SK-N-SH (cell line): ENCODE results near the gene SH3GL2. TPM values are rescaled to one million over a fixed set of nuclear protein-coding genes. Genes with fewer than 3 reads are reported as not detected.

Experiments
- CTCF ChIA-PET: fragments of 300-600, 350-600 bp; formaldehyde crosslinking; extraction: SDS; loops from one replicate; lab custom pipeline; 2021; lab: Yijun Ruan, JAX
- POLR2A ChIA-PET: fragments of 350-600 bp; sonication (Branson Sonifier 250); formaldehyde crosslinking; extraction: SDS; loops from one replicate; lab custom pipeline; 2020; ENCODE audit warnings: antibody characterized with exemption, inconsistent platforms; lab: Yijun Ruan, JAX
- DNase-seq: peaks from one replicate; pipeline ENCODE4 v3.0.0; 2012
- H2AFZ ChIP-seq: fragments of 200-600 bp; sonication (generic); 2 replicates; pipeline ENCODE4 v1.8.1; 2016; ENCODE audit warnings: antibody characterized with exemption, mild to moderate bottlenecking, low read depth
- H3F3A ChIP-seq: fragments of 200-600 bp; sonication (generic); replicated peaks from 2 replicates; pipeline ENCODE3; 2016; ENCODE audit warnings: antibody characterized with exemption, mild to moderate bottlenecking; ENCODE audit not compliant: insufficient read depth
- H3K27ac ChIP-seq, 2 experiments: fragments of 200-500 bp in 1 of 2; fragments of 200-600 bp in 1 of 2; sonication (Bioruptor generic) in 1 of 2; sonication (generic), shearing (Covaris generic) in 1 of 2; 2 replicates each; pipeline versions ENCODE4 v1.5.1 to v1.6.1; 2014 to 2016; ENCODE audit warnings: low read depth in 2 of 2, inconsistent platforms in 1 of 2, low read length in 1 of 2, mild to moderate bottlenecking in 1 of 2, mixed read lengths in 1 of 2
- H3K27me3 ChIP-seq: fragments of 200-600 bp; sonication (generic), shearing (Covaris generic); 2 replicates; pipeline ENCODE4 v1.6.1; 2016; ENCODE audit warnings: mixed run types; ENCODE audit not compliant: insufficient read depth
- H3K36me3 ChIP-seq, 2 experiments: fragments of 200-500 bp in 1 of 2; fragments of 200-600 bp in 1 of 2; sonication (Bioruptor generic) in 1 of 2; sonication (generic) in 1 of 2; replicated peaks in 1 of 2; 2 replicates each; pipeline versions ENCODE3 to v1.5.1; 2014 to 2016; ENCODE audit warnings: low read length in 1 of 2, mild to moderate bottlenecking in 1 of 2; ENCODE audit not compliant: insufficient read depth in 2 of 2, control insufficient read depth in 1 of 2
- H3K4me1 ChIP-seq, 2 experiments: fragments of 200-500 bp in 1 of 2; fragments of 200-600 bp in 1 of 2; sonication (Bioruptor generic) in 1 of 2; sonication (generic), shearing (Covaris generic) in 1 of 2; 2 replicates each; pipeline versions ENCODE4 v1.5.1 to v1.6.1; 2014 to 2016; ENCODE audit warnings: low read depth in 1 of 2, low read length in 1 of 2, mixed run types in 1 of 2; ENCODE audit not compliant: insufficient read depth in 2 of 2, control insufficient read depth in 1 of 2
- H3K4me2 ChIP-seq: fragments of 200-600 bp; sonication (generic), shearing (Covaris generic); 2 replicates; pipeline ENCODE4 v1.6.1; 2017; ENCODE audit warnings: mixed run types
- H3K4me3 ChIP-seq, 2 experiments: fragments of 200-500 bp in 1 of 2; fragments of 200-600 bp in 1 of 2; sonication (Bioruptor generic) in 1 of 2; sonication (generic), shearing (Covaris generic) in 1 of 2; 2 replicates each; pipeline versions ENCODE4 v1.5.1 to v1.8.1; 2014 to 2016; ENCODE audit warnings: low read depth in 2 of 2, inconsistent platforms in 1 of 2, low read length in 1 of 2, mild to moderate bottlenecking in 1 of 2, mixed read lengths in 1 of 2, moderate library complexity in 1 of 2
- H3K79me2 ChIP-seq: fragments of 200-600 bp; sonication (generic); 2 replicates; pipeline ENCODE4 v1.8.1; 2017; ENCODE audit warnings: mild to moderate bottlenecking; ENCODE audit not compliant: insufficient read depth
- H3K9ac ChIP-seq: fragments of 200-600 bp; sonication (generic); 2 replicates; pipeline ENCODE4 v1.6.1; 2017; ENCODE audit warnings: mixed run types
- H3K9me2 ChIP-seq: fragments of 200-600 bp; sonication (generic); 2 replicates; pipeline ENCODE4 v1.6.1; 2017; ENCODE audit warnings: mixed run types
- H3K9me3 ChIP-seq: fragments of 200-600 bp; sonication (generic); 2 replicates; pipeline ENCODE4 v1.6.1; 2017; ENCODE audit warnings: mixed run types, mild to moderate bottlenecking, moderate library complexity
- H4K20me1 ChIP-seq: fragments of 200-600 bp; sonication (generic); 2 replicates; pipeline ENCODE4 v1.6.1; 2017; ENCODE audit warnings: mild to moderate bottlenecking, mixed run types; ENCODE audit not compliant: insufficient read depth
- CHD2 ChIP-seq: fragments of 150-350 bp; IDR thresholded peaks from 2 replicates; pipeline ENCODE4 v1.6.1; 2018; ENCODE audit warnings: low read length; ENCODE audit not compliant: partially characterized antibody
- EP300 ChIP-seq, 2 experiments: IDR thresholded peaks; 2 replicates each; pipeline versions ENCODE4 v1.4.0 to v1.6.1; 2012; ENCODE audit warnings: borderline replicate concordance in 1 of 2, low read depth in 1 of 2, low read length in 1 of 2
- EZH2phosphoT487 ChIP-seq: fragments of 200-600 bp; sonication (generic); IDR thresholded peaks from 2 replicates; pipeline ENCODE4 v1.6.1; 2017; ENCODE audit warnings: low read depth, mixed run types, mild to moderate bottlenecking, antibody characterized with exemption, moderate library complexity, borderline replicate concordance
- FOSL2 ChIP-seq: IDR thresholded peaks from 2 replicates; pipeline ENCODE4 v1.4.0; 2012; ENCODE audit warnings: low read depth, mild to moderate bottlenecking, moderate library complexity, borderline replicate concordance
- FOXM1 ChIP-seq: IDR thresholded peaks from 2 replicates; pipeline ENCODE4 v1.4.0; 2012; ENCODE audit warnings: low read depth, mild to moderate bottlenecking
- GABPA ChIP-seq: IDR thresholded peaks from 2 replicates; pipeline ENCODE4 v1.4.0; 2012; ENCODE audit warnings: low read depth, mild to moderate bottlenecking
- GATA2 ChIP-seq: sonication (generic); formaldehyde crosslinking; IDR thresholded peaks from 2 replicates; pipeline ENCODE4 v1.5.0; 2020; ENCODE audit warnings: mild to moderate bottlenecking, missing genetic modification reagents
- IRF3 ChIP-seq: fragments of 150-350 bp; IDR thresholded peaks from 2 replicates; pipeline ENCODE4 v1.6.1; 2016; ENCODE audit warnings: mild to moderate bottlenecking, low read depth, low read length
- MEF2A ChIP-seq: IDR thresholded peaks from 2 replicates; pipeline ENCODE4 v1.4.0; 2012; ENCODE audit warnings: low read depth, borderline replicate concordance
- NRF1 ChIP-seq: IDR thresholded peaks from 2 replicates; pipeline ENCODE4 v1.6.1; 2012; ENCODE audit warnings: low read depth, mild to moderate bottlenecking, low read length
- POLR2AphosphoS5 ChIP-seq: IDR thresholded peaks from 2 replicates; pipeline ENCODE4 v1.6.1; 2012; ENCODE audit warnings: low read depth, low read length
- RCOR1 ChIP-seq: fragments of 150-350 bp; IDR thresholded peaks from 2 replicates; pipeline ENCODE4 v1.6.1; 2017; ENCODE audit warnings: antibody characterized with exemption, low read length
- REST ChIP-seq: IDR thresholded peaks from 2 replicates; pipeline ENCODE4 v1.6.1; 2012; ENCODE audit warnings: mild to moderate bottlenecking, low read depth, low read length, moderate library complexity
- RFX5 ChIP-seq: IDR thresholded peaks from 2 replicates; pipeline ENCODE4 v1.6.1; 2012; ENCODE audit warnings: mild to moderate bottlenecking, improper control_type of control experiment, low read length
- SIN3A ChIP-seq: IDR thresholded peaks from 2 replicates; pipeline ENCODE4 v1.6.1; 2012; ENCODE audit warnings: low read depth, mild to moderate bottlenecking, low read length, moderate library complexity, borderline replicate concordance
- SMC3 ChIP-seq: IDR thresholded peaks from 2 replicates; pipeline ENCODE4 v1.6.1; 2012; ENCODE audit warnings: low read depth, low read length, improper control_type of control experiment
- TAF1 ChIP-seq: IDR thresholded peaks from 2 replicates; pipeline ENCODE4 v1.6.1; 2012; ENCODE audit warnings: low read depth, mild to moderate bottlenecking, low read length, moderate library complexity, borderline replicate concordance
- TCF12 ChIP-seq: IDR thresholded peaks from 2 replicates; pipeline ENCODE4 v1.4.0; 2012
- YY1 ChIP-seq: IDR thresholded peaks from 2 replicates; pipeline ENCODE4 v1.4.0; 2012; ENCODE audit warnings: low read depth, mild to moderate bottlenecking
- ZBTB33 ChIP-seq: IDR thresholded peaks from 2 replicates; pipeline ENCODE4 v1.4.0; 2012; ENCODE audit warnings: low read depth, borderline replicate concordance
- WGBS: methylation state at CpG from one replicate; pipeline ENCODE4 v1.1.6; 2017; ENCODE audit warnings: low lambda C conversion rate; 5-methylcytosine and 5-hydroxymethylcytosine counted together
- polyA plus RNA-seq, 3 experiments: library from polyadenylated mRNA; depleted of rRNA; stranded (reverse); fragments of >200 nt; gene quantifications; 2 replicates each; pipeline ENCODE4 v1.2.3, GENCODE V29; 2012

SH3GL2 gene
- polyA plus RNA-seq, 1 of the 3 experiments (the other 2 are of a cell fraction): 0.05 TPM

GRCh38 chr9:17611917-17612316, 33.1 kb downstream of the SH3GL2 start:
- 0% methylated on average over 3 of the region's 3 CpGs for WGBS
- ChIA-PET CTCF (no interaction called here), POLR2A (no interaction called here)

More at GRCh38 chr9:17611917-17612316, 33.1 kb downstream of the SH3GL2 start:
- Histone ChIP-seq H3K9me3 (no peaks in the 10 kb centered on the region), H3K27me3 (peaks cover 15% of the 10 kb centered on the region; the same call in 1 of the 2 replicates), H3K79me2 (no peaks in the 10 kb centered on the region), H3K9me2 (no peaks in the 10 kb centered on the region), H3K9ac (no peak overlapping the region), H3K27ac (no peak overlapping the region), H3K4me1 (no peaks in the 10 kb centered on the region), H2AFZ (no peak overlapping the region), H4K20me1 (no peaks in the 10 kb centered on the region), H3K4me2 (no peak overlapping the region), H3F3A (no peaks in the 10 kb centered on the region), H3K36me3 (no peaks in the 10 kb centered on the region), H3K4me3 (no peak overlapping the region)
- no peak for DNase-seq
- TF ChIP-seq EZH2phosphoT487 (no peak), RFX5 (no peak), NRF1 (no peak), POLR2AphosphoS5 (no peak), RCOR1 (no peak), TCF12 (no peak), FOXM1 (no peak), CHD2 (no peak), GABPA (no peak), FOSL2 (no peak), YY1 (no peak), GATA2 (CRISPR knock-in tag) (no peak), TAF1 (no peak), SMC3 (no peak), ZBTB33 (no peak), SIN3A (no peak), REST (no peak), IRF3 (no peak), MEF2A (no peak), EP300 (IDR thresholded peaks at IDR 0.05; ENCODE audit: borderline replicate concordance in 1 of 2, low read depth in 1 of 2, low read length in 1 of 2) (no peak)
- TF ChIP-seq, all 33 proteins: peak for 0
